Tibial nerve (tissue), 3 donors: ENCODE data around the gene C19orf33.

Source experiments
- POLR2A ChIP-seq, 2 donors: fragments of 450-650 bp; IDR thresholded peaks; one replicate each; pipeline ENCODE4 v1.6.1; 2017; ENCODE audit warnings: antibody characterized with exemption in 2 of 2, mild to moderate bottlenecking in 2 of 2, moderate library complexity in 2 of 2
- TF ChIP-seq, protein P1 (sequence below), 5 experiments: fragments of 200-600 bp in 3 of 5; fragments of 450-650 bp in 2 of 5; sonication (generic) in 3 of 5; IDR thresholded peaks; one replicate each; pipeline ENCODE4 v1.5.1; 2016 to 2019; ENCODE audit warnings: antibody characterized with exemption in 5 of 5, mild to moderate bottlenecking in 3 of 5, moderate library complexity in 2 of 5

DNA sequence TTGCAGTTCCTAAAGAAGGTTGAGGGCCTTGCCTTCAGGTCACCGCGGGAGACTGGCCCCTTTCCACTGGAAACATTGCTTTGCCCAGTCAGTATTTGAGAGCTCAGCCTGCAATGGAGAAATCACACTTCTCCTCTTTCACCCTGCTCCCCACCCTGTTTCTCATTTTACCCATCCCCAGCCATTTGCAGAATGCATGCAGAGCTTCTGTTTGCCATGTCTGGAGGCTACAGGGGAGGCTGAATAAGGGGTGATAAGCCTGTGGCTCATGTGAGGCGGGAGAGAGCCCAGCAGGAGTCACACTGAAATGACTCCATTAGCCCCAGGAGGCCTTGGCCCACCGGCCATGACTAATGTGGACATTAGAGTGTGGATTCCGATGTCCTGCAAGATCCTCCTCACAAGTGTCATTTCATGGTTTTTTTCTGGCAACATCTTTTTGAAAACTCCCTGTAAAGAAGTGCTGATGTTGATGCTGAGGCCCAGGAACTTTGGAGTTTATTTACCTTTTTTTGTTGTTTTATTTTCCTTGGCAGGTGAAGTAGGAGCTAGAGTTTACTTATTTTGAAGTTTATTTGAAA is 33.4 kb upstream of the C19orf33 start:
- TF ChIP-seq, protein P1, sequence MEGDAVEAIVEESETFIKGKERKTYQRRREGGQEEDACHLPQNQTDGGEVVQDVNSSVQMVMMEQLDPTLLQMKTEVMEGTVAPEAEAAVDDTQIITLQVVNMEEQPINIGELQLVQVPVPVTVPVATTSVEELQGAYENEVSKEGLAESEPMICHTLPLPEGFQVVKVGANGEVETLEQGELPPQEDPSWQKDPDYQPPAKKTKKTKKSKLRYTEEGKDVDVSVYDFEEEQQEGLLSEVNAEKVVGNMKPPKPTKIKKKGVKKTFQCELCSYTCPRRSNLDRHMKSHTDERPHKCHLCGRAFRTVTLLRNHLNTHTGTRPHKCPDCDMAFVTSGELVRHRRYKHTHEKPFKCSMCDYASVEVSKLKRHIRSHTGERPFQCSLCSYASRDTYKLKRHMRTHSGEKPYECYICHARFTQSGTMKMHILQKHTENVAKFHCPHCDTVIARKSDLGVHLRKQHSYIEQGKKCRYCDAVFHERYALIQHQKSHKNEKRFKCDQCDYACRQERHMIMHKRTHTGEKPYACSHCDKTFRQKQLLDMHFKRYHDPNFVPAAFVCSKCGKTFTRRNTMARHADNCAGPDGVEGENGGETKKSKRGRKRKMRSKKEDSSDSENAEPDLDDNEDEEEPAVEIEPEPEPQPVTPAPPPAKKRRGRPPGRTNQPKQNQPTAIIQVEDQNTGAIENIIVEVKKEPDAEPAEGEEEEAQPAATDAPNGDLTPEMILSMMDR (IDR thresholded peaks at IDR 0.05), result no peak
- TF ChIP-seq POLR2A (IDR thresholded peaks at IDR 0.05), result no peak
